Measurements from ENCODE around the gene USP48. TPM values are rescaled to one million over a fixed set of nuclear protein-coding genes. Genes with fewer than 3 reads are reported as not detected.
"Not testable (repeated sequence)": the region's sequence is repeated elsewhere in the genome, so short reads cannot be mapped to it uniquely, and the experiment has no call there.

Gene USP48
- 81.9 and 125 TPM in 2 replicates for total RNA-seq

- DNase-seq: peak; percentile 97
Observed at GRCh38 chr1:21782868-21783678, at the start of gene USP48. Gene USP48, minus strand, starts transcription at chr1:21783149. Its CDS starts 192 bp downstream, at chr1:21782957.

- DNase-seq: no peak
Observed at GRCh38 chr1:21831454-21831970, 48.6 kb upstream of the USP48 start.

- DNase-seq: no peak
Observed at GRCh38 chr1:21830792-21831453, 48.0 kb upstream of the USP48 start.

GRCh38 chr1:21829294-21829693 is 46.3 kb upstream of the USP48 start:
- DNase-seq: no peak

GRCh38 chr1:21828506-21829210 is 45.7 kb upstream of the USP48 start:
- no peak for DNase-seq

GRCh38 chr1:21828075-21828474 is 45.1 kb upstream of the USP48 start:
- no peak for DNase-seq

GRCh38 chr1:21827141-21827679 is 44.3 kb upstream of the USP48 start:
- no peak for DNase-seq

- DNase-seq: not testable (repeated sequence)
Observed at GRCh38 chr1:21826694-21827093, 43.7 kb upstream of the USP48 start.

GRCh38 chr1:21825393-21825792 is 42.4 kb upstream of the USP48 start:
- DNase-seq: no peak

GRCh38 chr1:21824926-21825325 is 42.0 kb upstream of the USP48 start:
- DNase-seq: no peak

GRCh38 chr1:21823980-21824702 is 41.2 kb upstream of the USP48 start:
- DNase-seq: no peak

GRCh38 chr1:21823206-21823979 is 40.4 kb upstream of the USP48 start:
- no peak for DNase-seq

GRCh38 chr1:21822349-21822748 is 39.4 kb upstream of the USP48 start:
- DNase-seq: no peak

GRCh38 chr1:21821385-21822019 is 38.6 kb upstream of the USP48 start:
- DNase-seq: peak; percentile 34

GRCh38 chr1:21820597-21821232 is 37.8 kb upstream of the USP48 start:
- peak; percentile 12 for DNase-seq

- DNase-seq: peak; percentile 74
Observed at GRCh38 chr1:21818656-21819055, 35.7 kb upstream of the USP48 start.

GRCh38 chr1:21816602-21817302 is 33.8 kb upstream of the USP48 start:
- peak; percentile 65 for DNase-seq

- peak; percentile 64 for DNase-seq
Observed at GRCh38 chr1:21815724-21816321, 32.9 kb upstream of the USP48 start.

GRCh38 chr1:21814981-21815582 is 32.1 kb upstream of the USP48 start:
- DNase-seq: peak; percentile 33

Data from dermis blood vessel endothelial cell (primary cell).